Neural crest cell (in vitro differentiated cells): Measurements from ENCODE around the gene PLPP4. TPM values are rescaled to one million over a fixed set of nuclear protein-coding genes. Genes with fewer than 3 reads are reported as not detected.

Experiments used
- DNase-seq: peaks from one replicate; pipeline ENCODE4 v3.0.0; 2021; ENCODE audit warnings: low read depth, mixed read lengths, low spot score
- H3K27ac Mint-ChIP-seq: one replicate; pipeline ENCODE4 v1.8.0; 2021; ENCODE audit warnings: mild to moderate bottlenecking, mixed read lengths; ENCODE audit not compliant: unreplicated experiment
- H3K27me3 Mint-ChIP-seq: 2 replicates; pipeline ENCODE4 v1.8.0; 2021; ENCODE audit warnings: low read depth, mild to moderate bottlenecking, mixed read lengths
- H3K36me3 Mint-ChIP-seq: 2 replicates; pipeline ENCODE4 v1.8.0; 2021; ENCODE audit warnings: low read depth, mild to moderate bottlenecking, mixed read lengths
- H3K4me1 Mint-ChIP-seq: 2 replicates; pipeline ENCODE4 v1.8.0; 2021; ENCODE audit warnings: mixed read lengths
- H3K4me3 Mint-ChIP-seq: one replicate; pipeline ENCODE4 v1.8.0; 2021; ENCODE audit warnings: mild to moderate bottlenecking, mixed read lengths
- H3K9me3 Mint-ChIP-seq: 2 replicates; pipeline ENCODE4 v1.8.0; 2021; ENCODE audit warnings: mixed read lengths
- total RNA-seq: library from RNA; stranded (reverse); gene quantifications from 2 replicates; pipeline ENCODE4 v1.2.1, GENCODE V29; 2021
- TF ChIP-seq, protein P1 (sequence below): fragments of 200-600 bp; sonication (generic); conservative IDR thresholded peaks from 2 replicates; pipeline ENCODE4 v1.5.0; 2021; ENCODE audit warnings: antibody characterized with exemption, mild to moderate bottlenecking

PLPP4 gene
- total RNA-seq, 1 donor from 2014 or later, result not detected

GRCh38 chr10:120505866-120506265 lies 48.8 kb downstream of the PLPP4 start:
- DNase-seq, result no peak
- TF ChIP-seq, protein P1, sequence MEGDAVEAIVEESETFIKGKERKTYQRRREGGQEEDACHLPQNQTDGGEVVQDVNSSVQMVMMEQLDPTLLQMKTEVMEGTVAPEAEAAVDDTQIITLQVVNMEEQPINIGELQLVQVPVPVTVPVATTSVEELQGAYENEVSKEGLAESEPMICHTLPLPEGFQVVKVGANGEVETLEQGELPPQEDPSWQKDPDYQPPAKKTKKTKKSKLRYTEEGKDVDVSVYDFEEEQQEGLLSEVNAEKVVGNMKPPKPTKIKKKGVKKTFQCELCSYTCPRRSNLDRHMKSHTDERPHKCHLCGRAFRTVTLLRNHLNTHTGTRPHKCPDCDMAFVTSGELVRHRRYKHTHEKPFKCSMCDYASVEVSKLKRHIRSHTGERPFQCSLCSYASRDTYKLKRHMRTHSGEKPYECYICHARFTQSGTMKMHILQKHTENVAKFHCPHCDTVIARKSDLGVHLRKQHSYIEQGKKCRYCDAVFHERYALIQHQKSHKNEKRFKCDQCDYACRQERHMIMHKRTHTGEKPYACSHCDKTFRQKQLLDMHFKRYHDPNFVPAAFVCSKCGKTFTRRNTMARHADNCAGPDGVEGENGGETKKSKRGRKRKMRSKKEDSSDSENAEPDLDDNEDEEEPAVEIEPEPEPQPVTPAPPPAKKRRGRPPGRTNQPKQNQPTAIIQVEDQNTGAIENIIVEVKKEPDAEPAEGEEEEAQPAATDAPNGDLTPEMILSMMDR, result no peak
- no peaks in the 10 kb centered on the region for H3K36me3 Mint-ChIP-seq
- H3K27me3 Mint-ChIP-seq, result peaks cover 85% of the 10 kb centered on the region
- no peaks in the 10 kb centered on the region for H3K9me3 Mint-ChIP-seq
- H3K27ac Mint-ChIP-seq, result no peak overlapping the region
- no peak overlapping the region for H3K4me3 Mint-ChIP-seq
- no peaks in the 10 kb centered on the region for H3K4me1 Mint-ChIP-seq

GRCh38 chr10:120506674-120507073 lies 49.6 kb downstream of the PLPP4 start:
- H3K27ac Mint-ChIP-seq, result no peak overlapping the region
- no peaks in the 10 kb centered on the region for H3K36me3 Mint-ChIP-seq
- H3K4me1 Mint-ChIP-seq, result no peaks in the 10 kb centered on the region
- no peak for DNase-seq
- no peak overlapping the region for H3K4me3 Mint-ChIP-seq
- TF ChIP-seq, protein P1, result no peak
- no peaks in the 10 kb centered on the region for H3K9me3 Mint-ChIP-seq
- H3K27me3 Mint-ChIP-seq, result peaks cover 86% of the 10 kb centered on the region

DNA sequence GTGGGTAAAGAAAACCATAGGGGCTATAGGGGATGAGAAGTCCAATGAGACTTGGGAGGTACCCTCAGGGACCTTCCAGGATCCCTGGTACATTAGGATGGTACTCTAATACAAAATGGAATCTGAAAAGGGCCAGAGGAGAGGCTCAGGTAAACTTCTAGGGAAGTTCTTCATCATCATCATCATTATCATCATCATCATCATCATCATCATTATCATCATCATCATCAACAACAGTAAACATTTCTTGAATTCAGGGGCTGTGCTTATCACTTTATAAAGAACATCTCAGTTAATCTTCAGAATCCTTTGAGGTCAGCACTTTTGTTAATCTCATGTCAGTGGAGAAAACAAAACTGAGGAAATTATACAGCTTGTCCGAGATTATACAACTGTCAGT lies 50.1 kb downstream of the PLPP4 start:
- Mint-ChIP-seq H3K27ac (no peak overlapping the region), H3K4me1 (no peaks in the 10 kb centered on the region), H3K4me3 (no peak overlapping the region), H3K27me3 (peaks cover 82% of the 10 kb centered on the region), H3K36me3 (no peaks in the 10 kb centered on the region), H3K9me3 (no peaks in the 10 kb centered on the region)
- TF ChIP-seq, protein P1, result no peak
- no peak for DNase-seq

DNA sequence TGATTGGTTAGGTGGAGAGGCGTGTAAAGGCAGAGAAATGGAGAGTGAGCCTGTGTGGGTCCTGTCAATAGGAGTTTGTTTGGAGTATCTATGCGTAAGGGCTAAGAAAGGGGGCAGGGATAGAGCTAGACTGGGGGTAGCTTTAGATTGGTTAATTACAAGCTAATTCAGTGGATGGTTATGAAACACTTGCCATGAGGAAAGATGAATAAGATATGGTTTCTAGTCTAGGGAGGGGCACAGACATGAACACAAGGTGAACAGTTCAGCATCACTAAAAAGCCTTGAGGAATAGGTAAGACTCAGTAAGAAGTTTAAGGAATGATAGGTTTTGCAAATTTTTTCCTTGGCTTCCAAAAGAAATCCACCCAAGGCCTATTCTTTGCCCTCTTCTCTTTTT lies 50.6 kb downstream of the PLPP4 start:
- no peaks in the 10 kb centered on the region for H3K36me3 Mint-ChIP-seq
- no peaks in the 10 kb centered on the region for H3K9me3 Mint-ChIP-seq
- TF ChIP-seq, protein P1, result no peak
- H3K27me3 Mint-ChIP-seq, result peaks cover 84% of the 10 kb centered on the region
- H3K27ac Mint-ChIP-seq, result no peak overlapping the region
- H3K4me3 Mint-ChIP-seq, result no peak overlapping the region
- H3K4me1 Mint-ChIP-seq, result no peaks in the 10 kb centered on the region
- DNase-seq, result no peak

DNA sequence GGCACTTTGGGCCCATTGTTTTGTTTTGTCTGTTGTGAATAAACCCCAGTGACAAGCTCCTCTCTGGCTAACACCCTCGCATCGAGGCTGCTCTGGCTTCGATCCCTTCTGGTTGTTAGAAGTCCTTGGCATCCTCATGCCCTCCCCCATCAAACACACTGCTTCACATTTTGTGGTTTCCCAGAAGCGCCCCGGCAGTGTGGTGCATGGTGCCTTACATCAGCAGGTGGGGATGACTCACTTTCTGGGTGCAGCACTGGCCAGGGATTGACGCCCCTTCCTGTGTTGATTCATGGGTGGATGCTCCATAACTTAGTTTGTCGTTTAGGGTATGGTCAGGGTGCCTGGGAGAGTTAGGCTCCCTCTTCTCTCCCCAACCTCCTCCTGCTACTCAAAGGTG lies 51.4 kb downstream of the PLPP4 start:
- TF ChIP-seq, protein P1, result no peak
- DNase-seq, result no peak
- Mint-ChIP-seq H3K4me3 (no peak overlapping the region), H3K27me3 (peaks cover 82% of the 10 kb centered on the region), H3K4me1 (no peaks in the 10 kb centered on the region), H3K9me3 (no peaks in the 10 kb centered on the region), H3K36me3 (no peaks in the 10 kb centered on the region), H3K27ac (no peak overlapping the region)

GRCh38 chr10:120508966-120509365 lies 51.9 kb downstream of the PLPP4 start:
- Mint-ChIP-seq H3K27me3 (peaks cover 83% of the 10 kb centered on the region), H3K36me3 (no peaks in the 10 kb centered on the region), H3K4me3 (no peak overlapping the region), H3K4me1 (no peaks in the 10 kb centered on the region), H3K27ac (no peak overlapping the region), H3K9me3 (no peaks in the 10 kb centered on the region)
- DNase-seq, result no peak
- TF ChIP-seq, protein P1, result no peak
